Measurements from ENCODE around the gene CRIP3.

DNA sequence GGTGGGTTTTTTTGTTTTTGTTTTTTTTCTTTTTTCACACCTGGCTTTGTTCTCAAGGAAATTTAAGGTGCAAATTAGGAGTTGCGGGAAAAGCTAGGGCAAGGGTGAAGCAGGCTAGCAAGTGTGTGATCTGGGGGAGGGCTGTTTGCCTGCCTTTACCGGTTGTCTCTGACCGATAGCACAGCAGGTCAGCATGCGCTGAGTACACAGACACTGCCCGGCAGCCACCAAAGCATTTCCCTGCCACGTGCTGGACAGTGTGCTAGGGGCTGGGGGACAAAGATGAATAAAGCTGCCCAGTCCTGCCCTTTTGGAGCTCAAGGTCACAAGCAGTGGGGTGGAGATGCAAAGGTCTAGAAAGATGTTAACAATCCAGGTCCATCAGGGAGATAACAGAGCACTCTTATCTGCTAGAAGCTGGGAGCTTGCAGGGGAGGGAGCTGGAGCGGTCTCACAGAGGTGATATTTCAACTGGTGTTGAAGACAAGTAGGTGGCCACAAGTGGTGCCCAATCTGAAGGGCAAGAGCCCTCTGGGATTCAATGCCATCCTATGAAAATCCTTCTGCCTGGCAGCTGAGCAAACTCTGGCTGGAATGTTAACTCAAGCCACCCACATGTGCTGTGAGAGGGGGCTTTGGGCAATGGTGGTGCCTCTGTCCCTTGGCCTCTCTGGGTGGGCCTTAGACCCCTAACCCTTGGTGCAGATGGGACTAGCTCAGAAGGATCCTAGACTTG is 40.8 kb downstream of the CRIP3 start:
- TF ChIP-seq EP300 (IDR thresholded peaks at IDR 0.05; ENCODE audit: low read depth), result no peak
- TF ChIP-seq, protein P1, sequence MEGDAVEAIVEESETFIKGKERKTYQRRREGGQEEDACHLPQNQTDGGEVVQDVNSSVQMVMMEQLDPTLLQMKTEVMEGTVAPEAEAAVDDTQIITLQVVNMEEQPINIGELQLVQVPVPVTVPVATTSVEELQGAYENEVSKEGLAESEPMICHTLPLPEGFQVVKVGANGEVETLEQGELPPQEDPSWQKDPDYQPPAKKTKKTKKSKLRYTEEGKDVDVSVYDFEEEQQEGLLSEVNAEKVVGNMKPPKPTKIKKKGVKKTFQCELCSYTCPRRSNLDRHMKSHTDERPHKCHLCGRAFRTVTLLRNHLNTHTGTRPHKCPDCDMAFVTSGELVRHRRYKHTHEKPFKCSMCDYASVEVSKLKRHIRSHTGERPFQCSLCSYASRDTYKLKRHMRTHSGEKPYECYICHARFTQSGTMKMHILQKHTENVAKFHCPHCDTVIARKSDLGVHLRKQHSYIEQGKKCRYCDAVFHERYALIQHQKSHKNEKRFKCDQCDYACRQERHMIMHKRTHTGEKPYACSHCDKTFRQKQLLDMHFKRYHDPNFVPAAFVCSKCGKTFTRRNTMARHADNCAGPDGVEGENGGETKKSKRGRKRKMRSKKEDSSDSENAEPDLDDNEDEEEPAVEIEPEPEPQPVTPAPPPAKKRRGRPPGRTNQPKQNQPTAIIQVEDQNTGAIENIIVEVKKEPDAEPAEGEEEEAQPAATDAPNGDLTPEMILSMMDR (IDR thresholded peaks at IDR 0.05), result no peak
- no peak for TF ChIP-seq POLR2A (IDR thresholded peaks at IDR 0.05)
- no peak for TF ChIP-seq POLR2AphosphoS5 (IDR thresholded peaks at IDR 0.05)
